K562 (cell line): Measurements from ENCODE around the gene EMID1. TPM values are rescaled to one million over a fixed set of nuclear protein-coding genes. Genes with fewer than 3 reads are reported as not detected.
A peak's percentile ranks its signal among the peaks of the same experiment; 100 is the strongest.

Experiments used
- ATAC-seq: fragments of 200-7000 bp; cut with Tn5 transposase; 3 replicates; pipeline ENCODE4 v1.9.1; 2020; ENCODE audit warnings: moderate library complexity
- BruUV-seq: library from RNA; stranded (reverse); fragments of 400-500 nt; replicated peaks from 2 replicates; lab custom pipeline; 2021; lab: Mats Ljungman, UMichigan
- CTCF ChIA-PET: fragments of 300-600 bp; formaldehyde crosslinking; extraction: SDS; loops from one replicate; lab custom pipeline; 2021; ENCODE audit warnings: low intra/inter-chr PET ratio; lab: Yijun Ruan, JAX
- POLR2A ChIA-PET: fragments of 300-600, 350-650 bp; sonication (Branson Sonifier 250); formaldehyde crosslinking; extraction: SDS; loops from one replicate; lab custom pipeline; 2021; ENCODE audit warnings: antibody characterized with exemption, inconsistent platforms; lab: Yijun Ruan, JAX
- DNase-seq, 4 experiments: peaks; one replicate each; pipeline versions ENCODE4 v3.0.0 to v3.0.0-alpha.2; 2011 to 2018; ENCODE audit warnings: low spot score in 3 of 4, mixed read lengths in 3 of 4; ENCODE audit errors: extremely low read depth in 1 of 4
- FAIRE-seq: peaks from 2 replicates; lab custom pipeline; 2011; peaks lifted over from hg19 to GRCh38; lab: Jason Lieb, UNC
- H2AFZ ChIP-seq: 2 replicates; pipeline ENCODE4 v1.6.0; 2011; ENCODE audit warnings: low read depth, low read length, control low read depth, inconsistent platforms
- H3K27ac ChIP-seq: fragments of 200-600 bp; 3 replicates; pipeline ENCODE4 v1.8.0; 2011; ENCODE audit warnings: low read depth, mild to moderate bottlenecking, control low read depth, inconsistent platforms, low read length, moderate library complexity, mixed read lengths; ENCODE audit errors: extremely low read depth
- H3K27me3 ChIP-seq, 2 experiments: fragments of 300-600 bp in 1 of 2; 2 replicates in 1 of 2; 3 replicates in 1 of 2; pipeline versions ENCODE4 v1.6.0 to v1.8.0; 2011; ENCODE audit warnings: inconsistent platforms in 2 of 2, low read length in 2 of 2, mild to moderate bottlenecking in 1 of 2, mixed read lengths in 1 of 2, moderate library complexity in 1 of 2; ENCODE audit not compliant: control insufficient read depth in 2 of 2, insufficient read depth in 2 of 2
- H3K36me3 ChIP-seq: fragments of 300-600 bp; 3 replicates; pipeline ENCODE4 v1.8.0; 2011; ENCODE audit warnings: mild to moderate bottlenecking, low read length, inconsistent platforms; ENCODE audit not compliant: control insufficient read depth, insufficient read depth
- H3K4me1 ChIP-seq, 2 experiments: fragments of 200-600 bp in 1 of 2; replicated peaks in 1 of 2; 2 replicates in 1 of 2; 3 replicates in 1 of 2; pipeline versions ENCODE4 v1.5.1 to v1.8.0; 2011; ENCODE audit warnings: inconsistent platforms in 2 of 2, low read length in 2 of 2, mild to moderate bottlenecking in 1 of 2, mixed read lengths in 1 of 2, moderate library complexity in 1 of 2; ENCODE audit not compliant: control insufficient read depth in 2 of 2, insufficient read depth in 2 of 2
- H3K4me2 ChIP-seq: 2 replicates; pipeline ENCODE4 v1.6.1; 2011; ENCODE audit warnings: low read length, control low read depth, inconsistent platforms, mixed read lengths; ENCODE audit not compliant: insufficient read depth
- H3K4me3 ChIP-seq: fragments of 200-600 bp; sonication (generic), shearing (Covaris generic); 2 replicates; pipeline ENCODE4 v1.5.1; 2016; ENCODE audit warnings: control low read depth, inconsistent platforms
- H3K79me2 ChIP-seq: fragments of 200-600 bp; 3 replicates; pipeline ENCODE4 v1.8.0; 2011; ENCODE audit warnings: low read length, inconsistent platforms; ENCODE audit not compliant: control insufficient read depth, insufficient read depth
- H3K9ac ChIP-seq, 2 experiments: 2 replicates each; pipeline versions ENCODE4 v1.6.0 to v1.6.1; 2011; ENCODE audit warnings: low read depth in 2 of 2, low read length in 2 of 2, control low read depth in 1 of 2, inconsistent platforms in 1 of 2, mild to moderate bottlenecking in 1 of 2, mixed read lengths in 1 of 2; ENCODE audit not compliant: insufficient read depth in 1 of 2
- H3K9me1 ChIP-seq: one replicate; pipeline ENCODE4 v1.6.0; 2011; ENCODE audit warnings: inconsistent platforms, mild to moderate bottlenecking, low read length, moderate library complexity; ENCODE audit not compliant: control insufficient read depth, insufficient read depth
- H3K9me3 ChIP-seq: replicated peaks from 2 replicates; pipeline ENCODE4 v1.5.1; 2011; ENCODE audit warnings: low read depth, low read length, inconsistent platforms; ENCODE audit not compliant: control insufficient read depth, insufficient read depth
- H4K20me1 ChIP-seq: replicated peaks from 2 replicates; pipeline ENCODE4 v1.6.1; 2011; ENCODE audit warnings: low read length, inconsistent platforms, mixed read lengths; ENCODE audit not compliant: control insufficient read depth, insufficient read depth
- FOXP1 ChIP-seq: sonication (generic); formaldehyde crosslinking; IDR thresholded peaks from 2 replicates; pipeline ENCODE4 v1.8.0; 2022; ENCODE audit warnings: mild to moderate bottlenecking, missing genetic modification reagents
- HDAC2 ChIP-seq: fragments of 450-650 bp; IDR thresholded peaks from 2 replicates; pipeline ENCODE4 v1.6.1; 2016; ENCODE audit warnings: mild to moderate bottlenecking
- NR0B1 ChIP-seq: fragments of 450-650 bp; IDR thresholded peaks from one replicate; pipeline ENCODE4 v1.6.1; 2018; ENCODE audit warnings: mild to moderate bottlenecking, moderate library complexity; ENCODE audit not compliant: partially characterized antibody
- NRF1 ChIP-seq, 2 experiments: fragments of 450-650 bp; IDR thresholded peaks in 1 of 2; conservative IDR thresholded peaks in 1 of 2; 2 replicates each; pipeline ENCODE4 v1.6.1; 2014; ENCODE audit warnings: mild to moderate bottlenecking in 2 of 2
- PATZ1 ChIP-seq: fragments of 250-450 bp; sonication (Bioruptor Pico); IDR thresholded peaks from 2 replicates; pipeline ENCODE4 v1.5.0; 2020; ENCODE audit warnings: mild to moderate bottlenecking, borderline replicate concordance
- POLR2AphosphoS5 ChIP-seq: IDR thresholded peaks from 2 replicates; pipeline ENCODE4 v1.6.1; 2011; ENCODE audit warnings: mild to moderate bottlenecking, low read depth, low read length, moderate library complexity; ENCODE audit not compliant: control insufficient read depth, insufficient read depth
- RNF2 ChIP-seq: sonication (generic); IDR thresholded peaks from 2 replicates; pipeline ENCODE4 v1.6.1; 2016
- SETDB1 ChIP-seq: IDR thresholded peaks from one replicate; pipeline ENCODE4 v1.6.1; 2012; ENCODE audit warnings: low read length, control low read depth, inconsistent platforms
- SIN3A ChIP-seq, 2 experiments: fragments of 150-350 bp in 1 of 2; IDR thresholded peaks; 2 replicates each; pipeline ENCODE4 v1.6.1; 2011 to 2016; ENCODE audit warnings: borderline replicate concordance in 2 of 2, low read depth in 2 of 2, low read length in 2 of 2, mild to moderate bottlenecking in 2 of 2, moderate library complexity in 2 of 2; ENCODE audit not compliant: control insufficient read depth in 1 of 2
- TBL1XR1 ChIP-seq, 2 experiments: IDR thresholded peaks; 2 replicates each; pipeline ENCODE4 v1.6.1; 2012; ENCODE audit warnings: improper control_type of control experiment in 2 of 2, low read length in 2 of 2, mild to moderate bottlenecking in 1 of 2
- ZNF282 ChIP-seq: sonication (generic); formaldehyde crosslinking; IDR thresholded peaks from 2 replicates; pipeline ENCODE4 v1.8.1; 2023; ENCODE audit warnings: missing genetic modification reagents
- ZNF398 ChIP-seq: fragments of 250-450 bp; sonication (Bioruptor Pico); IDR thresholded peaks from 2 replicates; pipeline ENCODE4 v1.8.0; 2021; ENCODE audit warnings: moderate library complexity, mild to moderate bottlenecking, inconsistent platforms
- ZNF518B ChIP-seq: fragments of 250-450 bp; sonication (Bioruptor Pico); IDR thresholded peaks from 2 replicates; pipeline ENCODE4 v1.5.0; 2021; ENCODE audit warnings: mild to moderate bottlenecking, moderate library complexity
- WGBS: fragments of 100-300 bp; shearing (Covaris generic); methylation state at CpG from one replicate; pipeline ENCODE4 v1.1.6; 2016; ENCODE audit warnings: low coverage, mixed read lengths; ENCODE audit not compliant: insufficient coverage; ENCODE audit errors: missing lambda C conversion rate; 5-methylcytosine and 5-hydroxymethylcytosine counted together
- in situ Hi-C: fragments of 300-500 bp; cut with MboI; formaldehyde crosslinking; loops from 4 replicates; pipeline ENCODE4 v1.15.0; 2018; ENCODE audit warnings: inconsistent platforms, mixed read lengths
- intact Hi-C: fragments of 100-400 bp; cut with micrococcal nuclease; formaldehyde crosslinking; loops from 2 replicates; pipeline ENCODE4 v1.14.2; 2022
- polyA plus RNA-seq, 8 experiments: library from polyadenylated mRNA; depleted of rRNA in 4 of 8; stranded (reverse) in 5 of 8; unstranded in 3 of 8; fragments of >200 nt; fragmentation: Nextera tagmentation in 2 of 8; fragmentation: Illumina TruSeq in 1 of 8; extraction: Ambion mirVana in 2 of 8; extraction: Trizol in 1 of 8; gene quantifications; 2 replicates each; pipeline versions ENCODE4 v1.2.1 to v1.2.3, GENCODE V29; 2011 to 2014; ENCODE audit warnings: inconsistent platforms in 1 of 8, missing spikeins in 1 of 8
- total RNA-seq, 7 experiments: library from RNA; depleted of rRNA in 6 of 7; stranded (reverse); fragments of >200 nt in 6 of 7; fragmentation: Illumina TruSeq in 2 of 7; extraction: Trizol in 2 of 7; gene quantifications; 2 replicates each; pipeline versions ENCODE4 v1.2.1 to v1.2.3, GENCODE V29; 2011 to 2021; ENCODE audit warnings: low replicate concordance in 1 of 7

EMID1 gene
- total and polyA plus RNA-seq, 9 of the 15 experiments (the other 6 are each of a cell fraction or from before 2014, with no cell fraction given) = 0.15 to 7.2 (median 2.7) TPM

- FAIRE-seq (no peak), ATAC-seq (no peak), DNase-seq (no peak)
- intact Hi-C loops (no loop called here), in situ Hi-C loops (no loop called here)
- Histone ChIP-seq H3K9ac (no peak overlapping the region), H3K79me2 (no peaks in the 10 kb centered on the region), H3K4me1 (peaks cover 7 to 36% of the 10 kb centered on the region in 2 experiments), H3K4me2 (no peak overlapping the region), H4K20me1 (no peaks in the 10 kb centered on the region; the same call in 1 of the 2 replicates), H3K27ac (no peak overlapping the region), H3K9me1 (no peaks in the 10 kb centered on the region), H3K9me3 (no peaks in the 10 kb centered on the region), H2AFZ (no peak overlapping the region), H3K36me3 (peaks cover 50% of the 10 kb centered on the region), H3K27me3 (no peaks in the 10 kb centered on the region), H3K4me3 (no peak overlapping the region)
- ChIA-PET POLR2A (interaction anchor here (0.6 to 0.7 kb wide), 2 partner anchors 37 to 212 kb away, joined by 3 to 4 read pairs; no protein-coding TSS in a partner anchor), CTCF (no interaction called here)
- WGBS = 74% methylated on average over 4 of the region's 4 CpGs
- BruUV-seq = no TSS peak
- TF ChIP-seq SIN3A (IDR thresholded peaks at IDR 0.05; ENCODE audit: borderline replicate concordance in 2 of 2, control insufficient read depth in 1 of 2, low read depth in 2 of 2, low read length in 2 of 2) (0 out of 4 replicates have a peak, but pooled peaks of 1 of the 2 experiments have one; percentile 43), FOXP1 (CRISPR knock-in tag) (no peak), PATZ1 (CRISPR knock-in tag) (no peak), HDAC2 (no peak), ZNF282 (CRISPR knock-in tag) (no peak), TBL1XR1 (IDR thresholded peaks at IDR 0.05; ENCODE audit: low read length in 2 of 2) (no peak), ZNF398 (CRISPR knock-in tag) (no peak), RNF2 (no peak), NRF1 (conservative IDR thresholded peaks at IDR 0.05 in 1 of 2, IDR thresholded peaks at IDR 0.05 in 1 of 2) (no peak), NR0B1 (no peak), SETDB1 (no peak), ZNF518B (CRISPR knock-in tag) (no peak), POLR2AphosphoS5 (peak; percentile 31)
Observed at GRCh38 chr22:29300467-29300806, 94.7 kb downstream of the EMID1 start.
